Neural progenitor cell (in vitro differentiated cells): ENCODE data around the gene HUS1B. TPM values are rescaled to one million over a fixed set of nuclear protein-coding genes. Genes with fewer than 3 reads are reported as not detected.

ENCODE experiments used
- DNase-seq: peaks from one replicate; pipeline ENCODE4 v3.0.0-alpha.2; 2016; ENCODE audit warnings: low spot score
- H2AFZ ChIP-seq: fragments of 200-600 bp; sonication (generic); replicated peaks from 2 replicates; pipeline ENCODE4 v1.6.1; 2016; ENCODE audit warnings: antibody characterized with exemption
- H3F3A ChIP-seq: fragments of 200-600 bp; sonication (generic); 2 replicates; pipeline ENCODE4 v1.6.1; 2016; ENCODE audit warnings: antibody characterized with exemption, low read depth
- H3K27ac ChIP-seq: fragments of 200-600 bp; sonication (generic); 2 replicates; pipeline ENCODE4 v1.5.1; 2016; ENCODE audit warnings: mild to moderate bottlenecking
- H3K27me3 ChIP-seq: fragments of 200-600 bp; sonication (generic); 2 replicates; pipeline ENCODE4 v1.6.1; 2016; ENCODE audit warnings: mild to moderate bottlenecking, moderate library complexity
- H3K36me3 ChIP-seq: fragments of 200-600 bp; sonication (generic); 2 replicates; pipeline ENCODE4 v1.5.1; 2016
- H3K4me1 ChIP-seq: fragments of 200-600 bp; sonication (generic); 2 replicates; pipeline ENCODE4 v1.6.1; 2016; ENCODE audit warnings: mixed run types
- H3K4me2 ChIP-seq: fragments of 200-600 bp; sonication (generic); 2 replicates; pipeline ENCODE4 v1.6.1; 2016
- H3K4me3 ChIP-seq: fragments of 200-600 bp; sonication (generic); 2 replicates; pipeline ENCODE4 v1.5.1; 2016
- H3K79me2 ChIP-seq: fragments of 200-600 bp; sonication (generic); 2 replicates; pipeline ENCODE4 v1.6.1; 2016; ENCODE audit warnings: low read depth
- H3K9ac ChIP-seq: fragments of 200-600 bp; sonication (generic); 2 replicates; pipeline ENCODE4 v1.6.1; 2016
- H3K9me3 ChIP-seq: fragments of 200-600 bp; sonication (generic); 2 replicates; pipeline ENCODE4 v1.5.1; 2016; ENCODE audit warnings: low read depth
- H4K20me1 ChIP-seq: fragments of 200-600 bp; sonication (generic); 2 replicates; pipeline ENCODE4 v1.6.1; 2016; ENCODE audit warnings: low read depth
- H3K27ac Mint-ChIP-seq: 3 replicates; pipeline ENCODE4 v1.8.0; 2021; ENCODE audit warnings: mixed read lengths
- H3K27me3 Mint-ChIP-seq: 2 replicates; pipeline ENCODE4 v1.8.0; 2022; ENCODE audit warnings: low read depth, mild to moderate bottlenecking, inconsistent platforms, moderate library complexity, mixed read lengths; ENCODE audit not compliant: insufficient read depth
- H3K36me3 Mint-ChIP-seq: 3 replicates; pipeline ENCODE4 v1.8.0; 2021; ENCODE audit warnings: mixed read lengths
- H3K4me1 Mint-ChIP-seq: 3 replicates; pipeline ENCODE4 v1.8.0; 2021; ENCODE audit warnings: mixed read lengths
- H3K4me3 Mint-ChIP-seq: 3 replicates; pipeline ENCODE4 v1.8.0; 2021; ENCODE audit warnings: mild to moderate bottlenecking, moderate library complexity, mixed read lengths
- H3K9me3 Mint-ChIP-seq: 3 replicates; pipeline ENCODE4 v1.8.0; 2020; ENCODE audit warnings: mixed read lengths
- CTCF ChIP-seq: fragments of 200-600 bp; sonication (generic); IDR thresholded peaks from 2 replicates; pipeline ENCODE4 v1.5.1; 2017; ENCODE audit warnings: antibody characterized with exemption, mild to moderate bottlenecking
- EZH2 ChIP-seq: fragments of 200-600 bp; sonication (generic); IDR thresholded peaks from 2 replicates; pipeline ENCODE4 v1.6.1; 2017; ENCODE audit warnings: antibody characterized with exemption, mild to moderate bottlenecking, moderate library complexity
- EZH2phosphoT487 ChIP-seq: fragments of 200-600 bp; sonication (generic); IDR thresholded peaks from 2 replicates; pipeline ENCODE4 v1.6.1; 2017; ENCODE audit warnings: antibody characterized with exemption
- total RNA-seq: library from RNA; depleted of rRNA; stranded (reverse); fragments of >200 nt; gene quantifications from 2 replicates; pipeline ENCODE4 v1.2.3, GENCODE V29; 2015; ENCODE audit warnings: low replicate concordance

The HUS1B gene
- total RNA-seq, 1 donor from 2014 or later = not detected

- H3F3A ChIP-seq = no peaks in the 10 kb centered on the region
- Mint-ChIP-seq H3K4me3 (no peak overlapping the region), H3K27ac (no peak overlapping the region), H3K4me1 (peaks cover 5% of the 10 kb centered on the region), H3K36me3 (peaks cover 2% of the 10 kb centered on the region), H3K9me3 (no peaks in the 10 kb centered on the region), H3K27me3 (no peaks in the 10 kb centered on the region)
- no peaks in the 10 kb centered on the region for H3K4me1 ChIP-seq
- H3K9me3 ChIP-seq = no peaks in the 10 kb centered on the region
- H3K27me3 ChIP-seq = no peaks in the 10 kb centered on the region
- H3K4me3 ChIP-seq = no peak overlapping the region
- H3K36me3 ChIP-seq = no peaks in the 10 kb centered on the region
- H2AFZ ChIP-seq = no peak overlapping the region
- no peaks in the 10 kb centered on the region for H3K79me2 ChIP-seq
- no peaks in the 10 kb centered on the region for H4K20me1 ChIP-seq
- no peak overlapping the region for H3K9ac ChIP-seq
- no peak overlapping the region for H3K27ac ChIP-seq
- no peak for TF ChIP-seq EZH2
- no peak for TF ChIP-seq EZH2phosphoT487
- TF ChIP-seq CTCF = no peak
- no peak for DNase-seq
- H3K4me2 ChIP-seq = no peak overlapping the region
Observed at GRCh38 chr6:626236-626635, 30.7 kb downstream of the HUS1B start.

- TF ChIP-seq EZH2 (no peak), EZH2phosphoT487 (no peak), CTCF (peak; percentile 39)
- Histone ChIP-seq H3K27me3 (no peaks in the 10 kb centered on the region), H3K4me2 (no peak overlapping the region), H2AFZ (no peak overlapping the region), H3K4me1 (no peaks in the 10 kb centered on the region), H3F3A (no peaks in the 10 kb centered on the region), H3K79me2 (no peaks in the 10 kb centered on the region), H3K9me3 (no peaks in the 10 kb centered on the region), H3K4me3 (no peak overlapping the region), H3K9ac (no peak overlapping the region), H3K27ac (no peak overlapping the region), H4K20me1 (no peaks in the 10 kb centered on the region), H3K36me3 (no peaks in the 10 kb centered on the region)
- no peak overlapping the region for H3K27ac Mint-ChIP-seq
- H3K4me1 Mint-ChIP-seq = peaks cover 5% of the 10 kb centered on the region
- peaks cover 3% of the 10 kb centered on the region for H3K36me3 Mint-ChIP-seq
- DNase-seq = peak; percentile 36
- peaks cover 1% of the 10 kb centered on the region for H3K27me3 Mint-ChIP-seq
- H3K4me3 Mint-ChIP-seq = no peak overlapping the region
- H3K9me3 Mint-ChIP-seq = no peaks in the 10 kb centered on the region
Observed at GRCh38 chr6:624979-625378, 31.9 kb downstream of the HUS1B start.

- Histone ChIP-seq H3K4me1 (no peaks in the 10 kb centered on the region), H3K27me3 (no peaks in the 10 kb centered on the region), H4K20me1 (no peaks in the 10 kb centered on the region), H3K79me2 (no peaks in the 10 kb centered on the region), H3K4me2 (no peak overlapping the region), H3K9ac (no peak overlapping the region), H3K36me3 (peaks cover 3% of the 10 kb centered on the region), H3F3A (no peaks in the 10 kb centered on the region), H3K27ac (no peak overlapping the region), H3K4me3 (no peak overlapping the region), H3K9me3 (no peaks in the 10 kb centered on the region), H2AFZ (no peak overlapping the region)
- Mint-ChIP-seq H3K27ac (no peak overlapping the region), H3K4me1 (peaks cover 5% of the 10 kb centered on the region), H3K36me3 (peaks cover 4% of the 10 kb centered on the region), H3K27me3 (peaks cover 2% of the 10 kb centered on the region), H3K4me3 (no peak overlapping the region), H3K9me3 (no peaks in the 10 kb centered on the region)
- DNase-seq = no peak
- TF ChIP-seq CTCF (no peak), EZH2phosphoT487 (no peak), EZH2 (no peak)
Observed at GRCh38 chr6:622462-622861, 34.4 kb downstream of the HUS1B start.
